Stomach (tissue), 4 donors: ENCODE data around the gene DAND5.

Experiments used
- CTCF ChIP-seq, 7 experiments: fragments of 450-650 bp in 4 of 7; fragments of 200-600 bp in 3 of 7; sonication (generic) in 3 of 7; IDR thresholded peaks; one replicate each; pipeline ENCODE4 v1.5.1; 2016 to 2019; ENCODE audit warnings: antibody characterized with exemption in 7 of 7, control low read depth in 2 of 7, mild to moderate bottlenecking in 1 of 7
- EP300 ChIP-seq: sonication (generic); formaldehyde crosslinking; IDR thresholded peaks from one replicate; pipeline ENCODE4 v1.6.1; 2017; ENCODE audit warnings: antibody characterized with exemption

GRCh38 chr19:12949363-12950283 lies 19.8 kb upstream of the DAND5 start:
- no peak for TF ChIP-seq CTCF (IDR thresholded peaks at IDR 0.05)
- TF ChIP-seq EP300 = no peak
